ENCODE data around the gene HM13.

DNA sequence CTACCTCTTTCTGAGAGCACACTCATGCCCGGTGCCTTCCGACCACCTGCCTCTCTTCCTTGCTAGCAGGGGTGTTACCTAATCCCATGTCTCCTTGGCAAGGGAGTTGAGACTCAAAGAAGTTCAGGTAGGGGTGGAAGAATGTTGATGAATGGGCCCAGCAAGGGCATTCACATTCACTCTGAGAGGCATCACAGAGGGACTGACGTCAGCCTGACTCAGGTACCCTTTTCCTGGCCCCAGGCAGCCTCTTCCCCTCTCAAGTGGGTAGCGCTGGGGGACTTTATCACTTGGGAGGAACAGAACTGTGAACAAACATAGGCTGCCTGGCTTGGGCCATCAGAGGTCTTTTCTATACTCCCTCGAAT lies 35.3 kb downstream of the HM13 start:
- TF ChIP-seq, protein P1, sequence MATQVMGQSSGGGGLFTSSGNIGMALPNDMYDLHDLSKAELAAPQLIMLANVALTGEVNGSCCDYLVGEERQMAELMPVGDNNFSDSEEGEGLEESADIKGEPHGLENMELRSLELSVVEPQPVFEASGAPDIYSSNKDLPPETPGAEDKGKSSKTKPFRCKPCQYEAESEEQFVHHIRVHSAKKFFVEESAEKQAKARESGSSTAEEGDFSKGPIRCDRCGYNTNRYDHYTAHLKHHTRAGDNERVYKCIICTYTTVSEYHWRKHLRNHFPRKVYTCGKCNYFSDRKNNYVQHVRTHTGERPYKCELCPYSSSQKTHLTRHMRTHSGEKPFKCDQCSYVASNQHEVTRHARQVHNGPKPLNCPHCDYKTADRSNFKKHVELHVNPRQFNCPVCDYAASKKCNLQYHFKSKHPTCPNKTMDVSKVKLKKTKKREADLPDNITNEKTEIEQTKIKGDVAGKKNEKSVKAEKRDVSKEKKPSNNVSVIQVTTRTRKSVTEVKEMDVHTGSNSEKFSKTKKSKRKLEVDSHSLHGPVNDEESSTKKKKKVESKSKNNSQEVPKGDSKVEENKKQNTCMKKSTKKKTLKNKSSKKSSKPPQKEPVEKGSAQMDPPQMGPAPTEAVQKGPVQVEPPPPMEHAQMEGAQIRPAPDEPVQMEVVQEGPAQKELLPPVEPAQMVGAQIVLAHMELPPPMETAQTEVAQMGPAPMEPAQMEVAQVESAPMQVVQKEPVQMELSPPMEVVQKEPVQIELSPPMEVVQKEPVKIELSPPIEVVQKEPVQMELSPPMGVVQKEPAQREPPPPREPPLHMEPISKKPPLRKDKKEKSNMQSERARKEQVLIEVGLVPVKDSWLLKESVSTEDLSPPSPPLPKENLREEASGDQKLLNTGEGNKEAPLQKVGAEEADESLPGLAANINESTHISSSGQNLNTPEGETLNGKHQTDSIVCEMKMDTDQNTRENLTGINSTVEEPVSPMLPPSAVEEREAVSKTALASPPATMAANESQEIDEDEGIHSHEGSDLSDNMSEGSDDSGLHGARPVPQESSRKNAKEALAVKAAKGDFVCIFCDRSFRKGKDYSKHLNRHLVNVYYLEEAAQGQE (IDR thresholded peaks at IDR 0.05), result no peak
- TF ChIP-seq, protein P2, sequence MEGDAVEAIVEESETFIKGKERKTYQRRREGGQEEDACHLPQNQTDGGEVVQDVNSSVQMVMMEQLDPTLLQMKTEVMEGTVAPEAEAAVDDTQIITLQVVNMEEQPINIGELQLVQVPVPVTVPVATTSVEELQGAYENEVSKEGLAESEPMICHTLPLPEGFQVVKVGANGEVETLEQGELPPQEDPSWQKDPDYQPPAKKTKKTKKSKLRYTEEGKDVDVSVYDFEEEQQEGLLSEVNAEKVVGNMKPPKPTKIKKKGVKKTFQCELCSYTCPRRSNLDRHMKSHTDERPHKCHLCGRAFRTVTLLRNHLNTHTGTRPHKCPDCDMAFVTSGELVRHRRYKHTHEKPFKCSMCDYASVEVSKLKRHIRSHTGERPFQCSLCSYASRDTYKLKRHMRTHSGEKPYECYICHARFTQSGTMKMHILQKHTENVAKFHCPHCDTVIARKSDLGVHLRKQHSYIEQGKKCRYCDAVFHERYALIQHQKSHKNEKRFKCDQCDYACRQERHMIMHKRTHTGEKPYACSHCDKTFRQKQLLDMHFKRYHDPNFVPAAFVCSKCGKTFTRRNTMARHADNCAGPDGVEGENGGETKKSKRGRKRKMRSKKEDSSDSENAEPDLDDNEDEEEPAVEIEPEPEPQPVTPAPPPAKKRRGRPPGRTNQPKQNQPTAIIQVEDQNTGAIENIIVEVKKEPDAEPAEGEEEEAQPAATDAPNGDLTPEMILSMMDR (IDR thresholded peaks at IDR 0.05; ENCODE audit: low read depth, low read length, missing input control), result no peak
- TF ChIP-seq RAD21 (IDR thresholded peaks at IDR 0.05) (no peak), TAF1 (conservative IDR thresholded peaks at IDR 0.05) (no peak), SP1 (IDR thresholded peaks at IDR 0.05) (no peak), JUND (IDR thresholded peaks at IDR 0.05) (no peak), MAX (IDR thresholded peaks at IDR 0.05) (no peak), GABPA (IDR thresholded peaks at IDR 0.05 in 1 of 2, conservative IDR thresholded peaks at IDR 0.05 in 1 of 2) (no peak), HNF4G (IDR thresholded peaks at IDR 0.05) (no peak)

All from liver (tissue), 3 donors.